RWPE1 (cell line): ENCODE measurements around the gene TESPA1.
A peak's percentile ranks its signal among the peaks of the same experiment; 100 is the strongest.

ENCODE experiments used
- CTCF ChIA-PET: fragments of 350-600 bp; sonication (Branson Sonifier 250); formaldehyde crosslinking; extraction: SDS; loops from one replicate; lab custom pipeline; 2021; lab: Yijun Ruan, JAX
- POLR2A ChIA-PET: fragments of 400-600 bp; formaldehyde crosslinking; extraction: SDS; loops from one replicate; lab custom pipeline; 2020; ENCODE audit warnings: antibody characterized with exemption; ENCODE audit not compliant: low non-redundant PET; lab: Yijun Ruan, JAX
- DNase-seq: peaks from one replicate; pipeline ENCODE4 v3.0.0; 2012; ENCODE audit warnings: low spot score
- H3K27ac ChIP-seq: fragments of 450-650 bp; 2 replicates; pipeline ENCODE4 v1.5.1; 2017
- CTCF ChIP-seq: fragments of 450-650 bp; conservative IDR thresholded peaks from 2 replicates; pipeline ENCODE4 v1.5.1; 2017; ENCODE audit warnings: low read depth, mild to moderate bottlenecking

The TESPA1 gene

GRCh38 chr12:54984658-54985376 lies at the start of gene TESPA1:
TESPA1 (minus strand) TSS chr12:54984762; CDS start chr12:54974562, 10,200 bp downstream.
- H3K27ac ChIP-seq, result no peak within 1 kb of the TSS

DNA sequence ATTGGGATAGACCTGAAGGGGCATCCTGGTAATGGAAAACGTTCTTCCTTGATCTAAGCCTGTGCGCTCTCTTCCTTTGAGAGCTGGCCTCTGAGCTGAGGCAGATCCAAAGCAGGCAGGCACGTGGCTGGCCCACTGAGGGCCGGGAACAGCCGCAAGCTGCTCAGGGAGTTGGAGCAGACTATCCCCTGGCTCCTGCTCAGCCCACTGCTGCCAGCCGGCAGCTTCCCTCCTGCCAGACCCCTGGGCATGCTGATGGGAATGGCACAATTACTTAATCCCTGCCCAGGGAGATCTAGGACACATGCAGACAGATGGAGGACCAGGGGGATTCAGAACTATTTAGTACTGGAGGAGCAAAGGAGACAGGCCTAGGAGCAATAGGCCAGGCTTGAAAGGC lies 49.7 kb upstream of the TESPA1 start:
- ChIA-PET CTCF (interaction anchor here (0.6 kb wide), 1 partner anchor 58 kb away, joined by 3 read pairs; no protein-coding TSS in a partner anchor), POLR2A (no interaction called here)
- H3K27ac ChIP-seq, result no peak overlapping the region
- DNase-seq, result no peak
- TF ChIP-seq CTCF, result no peak

More at GRCh38 chr12:54984658-54985376, at the start of gene TESPA1:
- POLR2A ChIA-PET, result no interaction called here
- CTCF ChIA-PET, result interaction anchor here (0.5 to 1.3 kb wide), 2 partner anchors 8 to 261 kb away, joined by 3 to 5 read pairs; no protein-coding TSS in a partner anchor
- DNase-seq, result no peak
- TF ChIP-seq CTCF, result no peak

DNA sequence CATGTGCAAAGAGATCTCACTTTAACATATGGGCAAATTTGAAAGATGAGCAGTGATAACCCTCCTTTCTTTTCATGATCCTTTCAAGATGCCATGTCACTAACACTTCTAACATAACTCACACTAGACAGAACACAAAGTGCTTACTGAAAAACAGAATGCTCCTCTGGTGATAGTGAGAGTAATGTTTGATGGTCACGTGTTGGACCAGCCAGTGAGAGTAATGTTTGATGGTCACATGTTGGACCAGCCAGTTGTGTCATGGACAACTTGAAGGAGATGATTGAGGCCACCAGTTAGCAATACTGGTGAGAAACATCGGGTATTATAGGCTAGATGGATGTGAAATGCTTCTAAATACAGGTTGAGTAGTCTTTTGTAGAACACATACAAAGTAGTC lies 40.9 kb upstream of the TESPA1 start:
- no peak for TF ChIP-seq CTCF
- ChIA-PET CTCF (no interaction called here), POLR2A (no interaction called here)
- DNase-seq, result no peak
- no peak overlapping the region for H3K27ac ChIP-seq

- ChIA-PET POLR2A (no interaction called here), CTCF (interaction anchor here (0.7 kb wide), 3 partner anchors 276 to 422 kb away, joined by 3 to 5 read pairs (median 4); no protein-coding TSS in a partner anchor)
- no peak overlapping the region for H3K27ac ChIP-seq
- no peak for DNase-seq
- TF ChIP-seq CTCF, result no peak
Measured at GRCh38 chr12:55024575-55024974, 40.0 kb upstream of the TESPA1 start.

DNA sequence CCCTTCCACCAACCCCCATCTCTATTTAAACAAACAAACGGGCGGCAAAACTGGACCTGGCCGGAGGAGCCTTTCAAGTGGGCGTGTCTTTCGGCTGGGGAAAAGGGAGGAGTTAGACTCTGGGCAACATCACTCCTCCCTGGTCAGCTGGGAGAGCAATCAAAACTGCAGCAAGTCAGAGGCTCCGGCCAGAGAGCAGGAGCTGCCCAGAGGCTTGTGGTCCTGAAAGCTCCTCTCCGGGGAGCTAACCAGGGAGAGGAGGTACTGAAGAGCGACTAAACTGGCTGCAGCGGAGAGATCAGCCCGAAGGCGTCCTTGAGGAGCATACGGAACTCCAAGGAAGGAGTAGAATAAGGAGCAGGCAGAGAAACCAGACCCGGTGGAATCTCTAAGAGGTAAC lies 35.2 kb upstream of the TESPA1 start, which contains the start of gene NEUROD4:
Gene NEUROD4 (plus strand): TSS at position 191 of the 400 bp plus-strand sequence. CDS start 6,466 bp downstream, outside the sequence.
- no peak within 1 kb of the TSS for H3K27ac ChIP-seq
- DNase-seq, result peak; percentile 49
- no peak for TF ChIP-seq CTCF
- CTCF ChIA-PET, result no interaction called here
- POLR2A ChIA-PET, result no interaction called here

- ChIA-PET CTCF (no interaction called here), POLR2A (no interaction called here)
- no peak for TF ChIP-seq CTCF
- no peak for DNase-seq
- H3K27ac ChIP-seq, result no peak overlapping the region
Measured at GRCh38 chr12:55017416-55017925, 32.9 kb upstream of the TESPA1 start.
